ENCODE data around the gene PC. TPM values are rescaled to one million over a fixed set of nuclear protein-coding genes. Genes with fewer than 3 reads are reported as not detected.
A peak's percentile ranks its signal among the peaks of the same experiment; 100 is the strongest.

PC gene
- total RNA-seq, 1 donor from 2014 or later = 10.5 TPM

GRCh38 chr11:66909181-66909580 lies 49.0 kb downstream of the PC start:
- no peak for TF ChIP-seq CTCF (IDR thresholded peaks at IDR 0.05; ENCODE audit: insufficient read depth, low read depth, low read length)
- TF ChIP-seq EZH2 (IDR thresholded peaks at IDR 0.05; ENCODE audit: insufficient read depth, low read length) = no peak
- no peak for DNase-seq (ENCODE audit: low read depth)
- H3K27ac Mint-ChIP-seq (ENCODE audit: unreplicated experiment) = no peak overlapping the region

GRCh38 chr11:66907751-66908630 lies 50.2 kb downstream of the PC start:
- peaks cover 17% of the 10 kb centered on the region for H3K4me1 Mint-ChIP-seq (ENCODE audit: low read depth, unreplicated experiment)
- TF ChIP-seq EZH2 (IDR thresholded peaks at IDR 0.05; ENCODE audit: insufficient read depth, low read length) = no peak
- no peak for TF ChIP-seq CTCF (IDR thresholded peaks at IDR 0.05; ENCODE audit: insufficient read depth, low read depth, low read length)
- H3K36me3 Mint-ChIP-seq (ENCODE audit: low read depth, unreplicated experiment) = no peaks in the 10 kb centered on the region
- no peaks in the 10 kb centered on the region for H4K20me1 ChIP-seq (ENCODE audit: insufficient read depth, low read length)
- H3K4me3 ChIP-seq (ENCODE audit: insufficient read depth, low read depth, low read length) = no peak overlapping the region
- FAIRE-seq (no peak), DNase-seq (ENCODE audit: low read depth) (no peak)
- H3K36me3 ChIP-seq (ENCODE audit: insufficient read depth, low read length) = no peaks in the 10 kb centered on the region
- H3K4me1 ChIP-seq (ENCODE audit: insufficient read depth, low read length) = peaks cover 23% of the 10 kb centered on the region
- no peak overlapping the region for H3K4me2 ChIP-seq (ENCODE audit: low read length)
- no peaks in the 10 kb centered on the region for H3K9me3 Mint-ChIP-seq (ENCODE audit: unreplicated experiment)
- H3K9me3 ChIP-seq (ENCODE audit: insufficient read depth, low read depth, low read length) = no peaks in the 10 kb centered on the region
- H3K27me3 Mint-ChIP-seq (ENCODE audit: low read depth, unreplicated experiment) = peaks cover 7% of the 10 kb centered on the region
- H2AFZ ChIP-seq (ENCODE audit: low read depth, low read length) = no peak overlapping the region
- H3K79me2 ChIP-seq (ENCODE audit: insufficient read depth, low read length) = no peaks in the 10 kb centered on the region
- H3K27me3 ChIP-seq (ENCODE audit: insufficient read depth, low read length) = no peaks in the 10 kb centered on the region
- no peak overlapping the region for H3K9ac ChIP-seq (ENCODE audit: low read length)
- H3K4me3 Mint-ChIP-seq (ENCODE audit: unreplicated experiment) = no peak overlapping the region
- H3K27ac ChIP-seq (ENCODE audit: low read depth, low read length) = no peak overlapping the region
- H3K27ac Mint-ChIP-seq (ENCODE audit: unreplicated experiment) = no peak overlapping the region

More at GRCh38 chr11:66909181-66909580, 49.0 kb downstream of the PC start:
- H2AFZ ChIP-seq (ENCODE audit: low read depth, low read length) = no peak overlapping the region
- no peak for FAIRE-seq
- no peaks in the 10 kb centered on the region for H3K36me3 ChIP-seq (ENCODE audit: insufficient read depth, low read length)
- no peaks in the 10 kb centered on the region for H4K20me1 ChIP-seq (ENCODE audit: insufficient read depth, low read length)
- H3K36me3 Mint-ChIP-seq (ENCODE audit: low read depth, unreplicated experiment) = no peaks in the 10 kb centered on the region
- peak overlapping the region; percentile 36 for H3K4me3 Mint-ChIP-seq (ENCODE audit: unreplicated experiment)
- no peaks in the 10 kb centered on the region for H3K79me2 ChIP-seq (ENCODE audit: insufficient read depth, low read length)
- peaks cover 7% of the 10 kb centered on the region for H3K27me3 Mint-ChIP-seq (ENCODE audit: low read depth, unreplicated experiment)
- no peak overlapping the region for H3K27ac ChIP-seq (ENCODE audit: low read depth, low read length)
- H3K9me3 Mint-ChIP-seq (ENCODE audit: unreplicated experiment) = no peaks in the 10 kb centered on the region
- H3K4me1 ChIP-seq (ENCODE audit: insufficient read depth, low read length) = peaks cover 19% of the 10 kb centered on the region
- H3K4me1 Mint-ChIP-seq (ENCODE audit: low read depth, unreplicated experiment) = peaks cover 15% of the 10 kb centered on the region
- no peak overlapping the region for H3K9ac ChIP-seq (ENCODE audit: low read length)
- H3K4me3 ChIP-seq (ENCODE audit: insufficient read depth, low read depth, low read length) = no peak overlapping the region
- H3K27me3 ChIP-seq (ENCODE audit: insufficient read depth, low read length) = no peaks in the 10 kb centered on the region
- H3K9me3 ChIP-seq (ENCODE audit: insufficient read depth, low read depth, low read length) = no peaks in the 10 kb centered on the region
- no peak overlapping the region for H3K4me2 ChIP-seq (ENCODE audit: low read length)

Data from astrocyte (in vitro differentiated cells and primary cell).